GM12875 (cell line): ENCODE measurements around the gene ZBTB7C.
"Not testable (repeated sequence)": the region's sequence is repeated elsewhere in the genome, so short reads cannot be mapped to it uniquely, and the experiment has no call there.

Experiments
- H3K4me3 ChIP-seq: one replicate; pipeline ENCODE4 v1.5.1; 2011; ENCODE audit warnings: low read depth, low read length, control low read depth
- CTCF ChIP-seq: IDR thresholded peaks from 2 replicates; pipeline ENCODE4 v1.5.1; 2011; ENCODE audit warnings: low read depth, mild to moderate bottlenecking, control low read depth, inconsistent platforms, low read length, moderate library complexity, borderline replicate concordance; ENCODE audit not compliant: insufficient read depth

The ZBTB7C gene

GRCh38 chr18:48450685-48451084 lies 41.5 kb upstream of the ZBTB7C start:
- no peak overlapping the region for H3K4me3 ChIP-seq
- no peak for TF ChIP-seq CTCF

DNA sequence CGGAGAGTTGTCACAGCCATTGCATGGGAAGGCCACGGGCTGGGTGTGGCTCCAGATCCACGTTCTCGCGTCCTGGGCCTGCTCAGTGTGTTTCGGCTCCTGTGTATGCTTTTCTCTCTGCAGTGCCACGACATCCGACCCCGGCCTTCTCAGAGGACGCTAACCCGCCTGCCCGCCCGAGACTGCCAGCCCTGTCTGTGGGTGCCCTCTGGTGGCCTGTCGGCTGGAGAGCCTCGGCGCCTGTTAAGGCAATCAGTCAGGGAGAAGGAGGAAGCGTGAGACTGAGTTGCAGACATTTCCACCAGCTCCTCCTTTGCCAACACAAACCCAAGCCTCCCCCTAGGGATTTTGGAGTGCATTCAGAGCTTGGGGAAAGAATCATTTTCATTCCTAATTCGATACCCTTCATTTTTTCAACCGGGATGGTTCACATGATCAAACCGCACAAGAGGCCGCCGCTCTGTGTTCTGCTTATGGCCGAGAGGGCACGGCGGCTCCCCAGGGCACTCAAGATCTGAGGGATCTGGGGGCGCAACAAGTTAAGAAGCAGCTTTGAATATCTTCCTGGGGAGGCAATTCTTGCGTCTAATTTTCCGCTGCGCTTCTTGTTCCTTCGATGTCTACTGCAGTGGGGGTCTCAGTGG lies 37.5 kb upstream of the ZBTB7C start:
- peak; percentile 93 for TF ChIP-seq CTCF

GRCh38 chr18:48445540-48445939 lies 36.4 kb upstream of the ZBTB7C start:
- H3K4me3 ChIP-seq, result no peak overlapping the region
- peak; percentile 96 for TF ChIP-seq CTCF

More for the DNA sequence above, 37.5 kb upstream of the ZBTB7C start:
- no peak overlapping the region for H3K4me3 ChIP-seq

DNA sequence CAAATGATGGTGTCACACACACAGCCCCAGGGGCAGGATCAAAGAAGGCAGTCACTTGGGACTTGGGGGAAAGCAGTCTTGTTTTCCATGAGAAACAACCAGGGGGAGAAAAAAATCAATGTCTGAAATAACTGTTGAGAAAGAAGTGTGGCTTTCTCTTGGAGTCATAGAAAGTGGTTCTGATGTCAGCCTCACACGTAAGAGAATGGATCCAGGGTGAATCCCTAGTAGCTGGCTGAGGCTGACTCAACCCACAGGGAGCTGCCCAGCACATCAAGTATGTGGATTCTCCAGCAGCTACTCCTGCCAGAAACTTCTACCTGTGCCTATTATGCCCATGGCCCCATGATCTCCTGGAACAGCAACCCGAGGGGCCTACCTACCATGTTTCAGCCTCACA lies 33.6 kb upstream of the ZBTB7C start:
- TF ChIP-seq CTCF, result no peak

DNA sequence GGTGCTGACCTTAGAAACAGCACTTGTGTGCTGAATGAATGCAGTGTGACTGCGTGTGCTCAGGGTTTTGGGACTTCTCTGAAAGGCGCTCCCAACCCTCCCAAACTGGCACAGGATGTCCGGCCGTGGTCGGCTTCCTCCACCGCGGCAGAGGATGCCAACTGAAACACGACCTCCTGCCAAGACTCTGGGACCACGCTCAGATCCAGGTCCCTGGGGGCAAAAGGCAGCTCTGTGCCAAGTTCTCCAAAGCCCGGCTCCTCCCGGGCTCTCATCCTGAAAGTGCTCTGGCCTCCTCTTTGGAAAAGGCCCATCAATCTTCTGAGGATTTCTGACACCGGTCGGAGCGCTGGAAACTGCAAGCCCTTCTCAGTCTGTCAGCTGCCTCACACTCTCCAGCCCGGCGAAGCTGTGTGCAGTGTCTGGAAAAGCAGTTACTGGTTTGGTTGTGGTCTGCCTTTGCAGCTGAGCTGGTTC lies 32.3 kb upstream of the ZBTB7C start:
- H3K4me3 ChIP-seq, result no peak overlapping the region
- TF ChIP-seq CTCF, result no peak

More for the DNA sequence above, 33.6 kb upstream of the ZBTB7C start:
- no peak overlapping the region for H3K4me3 ChIP-seq

GRCh38 chr18:48440924-48441323 lies 31.7 kb upstream of the ZBTB7C start:
- no peak for TF ChIP-seq CTCF
- H3K4me3 ChIP-seq, result no peak overlapping the region

DNA sequence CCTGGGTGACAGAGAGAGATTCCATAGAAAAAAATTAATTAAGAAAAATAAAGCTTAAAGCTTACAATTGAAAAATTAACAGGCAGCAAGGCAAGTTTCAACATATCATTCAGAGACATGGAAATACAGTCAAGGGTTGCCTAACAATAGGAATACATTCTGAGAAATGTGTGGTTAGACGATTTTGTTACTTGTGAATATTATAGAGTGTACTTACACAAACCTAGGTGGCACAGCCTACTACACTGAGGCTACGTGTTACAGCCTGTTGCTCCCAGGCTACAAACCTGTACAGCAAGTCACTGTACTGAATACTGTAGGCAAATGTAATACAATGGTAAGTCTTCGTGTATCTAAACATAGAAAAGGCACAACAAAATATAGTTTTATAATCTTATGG lies 27.7 kb upstream of the ZBTB7C start:
- no peak for TF ChIP-seq CTCF
- H3K4me3 ChIP-seq, result no peak overlapping the region

- not testable (repeated sequence) for H3K4me3 ChIP-seq
Measured at GRCh38 chr18:48434382-48434781, 25.2 kb upstream of the ZBTB7C start.
